Stomach (tissue), 4 donors: Measurements from ENCODE around the gene BCO1.

ENCODE experiments used
- POLR2A ChIP-seq, 4 donors: fragments of 450-650 bp; IDR thresholded peaks; one replicate each; pipeline ENCODE4 v1.6.1; 2016; ENCODE audit warnings: antibody characterized with exemption in 4 of 4, control low read depth in 2 of 4, mild to moderate bottlenecking in 1 of 4, moderate library complexity in 1 of 4
- POLR2AphosphoS5 ChIP-seq, 3 donors: sonication (generic); formaldehyde crosslinking; IDR thresholded peaks; one replicate each; pipeline ENCODE4 v1.6.1; 2016; ENCODE audit warnings: antibody characterized with exemption in 3 of 3
- TF ChIP-seq, protein P1 (sequence below), 7 experiments: fragments of 450-650 bp in 4 of 7; fragments of 200-600 bp in 3 of 7; sonication (generic) in 3 of 7; IDR thresholded peaks; one replicate each; pipeline ENCODE4 v1.5.1; 2016 to 2019; ENCODE audit warnings: antibody characterized with exemption in 7 of 7, control low read depth in 2 of 7, mild to moderate bottlenecking in 1 of 7

DNA sequence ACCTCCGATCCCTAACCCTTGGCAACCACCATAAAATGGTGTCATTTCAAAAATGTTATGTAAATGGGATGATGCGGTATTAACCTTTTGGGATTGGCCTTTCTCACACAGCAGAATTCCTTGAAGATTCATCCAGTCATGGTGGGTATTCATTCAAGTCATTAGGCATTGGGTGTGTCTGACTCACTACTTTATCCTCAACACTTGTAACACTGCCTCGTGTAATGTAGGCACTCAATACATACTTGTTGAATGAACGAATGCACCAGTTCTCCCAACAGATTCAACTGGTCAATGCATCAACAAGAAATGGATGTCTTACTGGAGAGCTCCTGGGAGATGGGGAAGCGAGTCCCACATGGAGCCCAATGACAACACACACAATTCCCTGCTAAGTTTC, 54.4 kb downstream of the BCO1 start:
- TF ChIP-seq, protein P1, sequence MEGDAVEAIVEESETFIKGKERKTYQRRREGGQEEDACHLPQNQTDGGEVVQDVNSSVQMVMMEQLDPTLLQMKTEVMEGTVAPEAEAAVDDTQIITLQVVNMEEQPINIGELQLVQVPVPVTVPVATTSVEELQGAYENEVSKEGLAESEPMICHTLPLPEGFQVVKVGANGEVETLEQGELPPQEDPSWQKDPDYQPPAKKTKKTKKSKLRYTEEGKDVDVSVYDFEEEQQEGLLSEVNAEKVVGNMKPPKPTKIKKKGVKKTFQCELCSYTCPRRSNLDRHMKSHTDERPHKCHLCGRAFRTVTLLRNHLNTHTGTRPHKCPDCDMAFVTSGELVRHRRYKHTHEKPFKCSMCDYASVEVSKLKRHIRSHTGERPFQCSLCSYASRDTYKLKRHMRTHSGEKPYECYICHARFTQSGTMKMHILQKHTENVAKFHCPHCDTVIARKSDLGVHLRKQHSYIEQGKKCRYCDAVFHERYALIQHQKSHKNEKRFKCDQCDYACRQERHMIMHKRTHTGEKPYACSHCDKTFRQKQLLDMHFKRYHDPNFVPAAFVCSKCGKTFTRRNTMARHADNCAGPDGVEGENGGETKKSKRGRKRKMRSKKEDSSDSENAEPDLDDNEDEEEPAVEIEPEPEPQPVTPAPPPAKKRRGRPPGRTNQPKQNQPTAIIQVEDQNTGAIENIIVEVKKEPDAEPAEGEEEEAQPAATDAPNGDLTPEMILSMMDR (IDR thresholded peaks at IDR 0.05), result no peak
- TF ChIP-seq POLR2A (IDR thresholded peaks at IDR 0.05), result no peak
- no peak for TF ChIP-seq POLR2AphosphoS5 (IDR thresholded peaks at IDR 0.05)
